HEK293 (cell line): ENCODE results near the gene JTB.

ENCODE experiments used
- CTCF ChIA-PET: fragments of 350-600 bp; formaldehyde crosslinking; extraction: SDS; loops from one replicate; lab custom pipeline; 2021; ENCODE audit warnings: antibody characterized with exemption; lab: Yijun Ruan, JAX
- POLR2A ChIA-PET: fragments of 300-600 bp; formaldehyde crosslinking; extraction: SDS; loops from one replicate; lab custom pipeline; 2020; ENCODE audit warnings: antibody characterized with exemption, inconsistent platforms; lab: Yijun Ruan, JAX
- H3K27ac ChIP-seq: fragments of 200-500 bp; sonication (Bioruptor generic); 2 replicates; pipeline ENCODE4 v1.5.1; 2014; ENCODE audit warnings: low read depth, low read length, control low read depth, inconsistent platforms; ENCODE audit errors: extremely low read depth
- H3K36me3 ChIP-seq, 2 experiments: fragments of 200-500 bp in 1 of 2; sonication (Bioruptor generic) in 1 of 2; 1 replicate in 1 of 2; 2 replicates in 1 of 2; pipeline ENCODE4 v1.5.1; 2014 to 2017; ENCODE audit warnings: inconsistent platforms in 2 of 2, low read length in 2 of 2; ENCODE audit not compliant: control insufficient read depth in 2 of 2, insufficient read depth in 1 of 2
- H3K4me1 ChIP-seq: fragments of 200-500 bp; sonication (Bioruptor generic); 2 replicates; pipeline ENCODE4 v1.5.1; 2014; ENCODE audit warnings: mild to moderate bottlenecking, low read length, inconsistent platforms; ENCODE audit not compliant: control insufficient read depth, insufficient read depth
- H3K4me3 ChIP-seq: 2 replicates; pipeline ENCODE4 v1.5.1; 2011; ENCODE audit warnings: low read depth, mild to moderate bottlenecking, control low read depth, low read length, moderate library complexity
- H3K9me3 ChIP-seq: fragments of 200-500 bp; sonication (Bioruptor generic); 2 replicates; pipeline ENCODE4 v1.5.1; 2014; ENCODE audit warnings: low read depth, low read length, inconsistent platforms; ENCODE audit not compliant: control insufficient read depth, insufficient read depth
- AEBP2 ChIP-seq: fragments of 450-650 bp; formaldehyde crosslinking; IDR thresholded peaks from 2 replicates; pipeline ENCODE4 v1.5.1; 2016; ENCODE audit warnings: missing biosample characterization, missing genetic modification characterization, borderline replicate concordance
- GLI4 ChIP-seq: fragments of 450-650 bp; formaldehyde crosslinking; IDR thresholded peaks from 2 replicates; pipeline ENCODE4 v1.5.1; 2016; ENCODE audit warnings: missing biosample characterization, missing genetic modification characterization
- KLF1 ChIP-seq: fragments of 450-650 bp; formaldehyde crosslinking; IDR thresholded peaks from 2 replicates; pipeline ENCODE4 v1.5.1; 2016; ENCODE audit warnings: missing biosample characterization, missing genetic modification characterization
- KLF10 ChIP-seq: fragments of 450-650 bp; IDR thresholded peaks from 2 replicates; pipeline ENCODE4 v1.5.1; 2018; ENCODE audit warnings: missing biosample characterization, mild to moderate bottlenecking, missing genetic modification characterization
- SALL2 ChIP-seq: fragments of 450-650 bp; formaldehyde crosslinking; IDR thresholded peaks from 2 replicates; pipeline ENCODE4 v1.5.0; 2017; ENCODE audit warnings: missing biosample characterization, mild to moderate bottlenecking, missing genetic modification characterization, borderline replicate concordance
- ZFP37 ChIP-seq: fragments of 450-650 bp; formaldehyde crosslinking; IDR thresholded peaks from 2 replicates; pipeline ENCODE4 v1.5.1; 2016; ENCODE audit warnings: missing biosample characterization, missing genetic modification characterization
- ZNF214 ChIP-seq: fragments of 450-650 bp; formaldehyde crosslinking; IDR thresholded peaks from 2 replicates; pipeline ENCODE4 v1.5.1; 2017; ENCODE audit warnings: missing biosample characterization, mild to moderate bottlenecking, missing genetic modification characterization, borderline replicate concordance
- ZNF426 ChIP-seq: fragments of 450-650 bp; formaldehyde crosslinking; IDR thresholded peaks from 2 replicates; pipeline ENCODE4 v1.5.1; 2017; ENCODE audit warnings: missing biosample characterization, missing genetic modification characterization, mild to moderate bottlenecking, inconsistent platforms, moderate library complexity
- ZNF488 ChIP-seq: fragments of 450-650 bp; formaldehyde crosslinking; IDR thresholded peaks from 2 replicates; pipeline ENCODE4 v1.5.1; 2016; ENCODE audit warnings: missing biosample characterization, missing genetic modification characterization
- ZNF501 ChIP-seq: fragments of 450-650 bp; formaldehyde crosslinking; IDR thresholded peaks from 2 replicates; pipeline ENCODE4 v1.5.1; 2016; ENCODE audit warnings: missing biosample characterization, missing genetic modification characterization
- ZNF510 ChIP-seq: fragments of 450-650 bp; formaldehyde crosslinking; IDR thresholded peaks from 2 replicates; pipeline ENCODE4 v1.5.1; 2018; ENCODE audit warnings: mild to moderate bottlenecking, missing genetic modification characterization, missing biosample characterization; ENCODE audit not compliant: insufficient replicate concordance
- ZNF629 ChIP-seq: fragments of 450-650 bp; formaldehyde crosslinking; IDR thresholded peaks from 2 replicates; pipeline ENCODE4 v1.5.1; 2017; ENCODE audit warnings: missing biosample characterization, missing genetic modification characterization
- ZNF707 ChIP-seq: fragments of 450-650 bp; formaldehyde crosslinking; IDR thresholded peaks from 2 replicates; pipeline ENCODE4 v1.5.1; 2016; ENCODE audit warnings: missing biosample characterization, missing genetic modification characterization
- ZNF776 ChIP-seq: fragments of 450-650 bp; formaldehyde crosslinking; IDR thresholded peaks from 2 replicates; pipeline ENCODE4 v1.5.0; 2017; ENCODE audit warnings: missing biosample characterization, missing genetic modification characterization, borderline replicate concordance
- TF ChIP-seq, protein P1 (sequence below): fragments of 450-650 bp; formaldehyde crosslinking; IDR thresholded peaks from 2 replicates; pipeline ENCODE4 v1.5.1; 2016; ENCODE audit warnings: missing biosample characterization, missing genetic modification characterization
- TF ChIP-seq, protein P2 (sequence below): fragments of 450-650 bp; formaldehyde crosslinking; conservative IDR thresholded peaks from 2 replicates; pipeline ENCODE4 v1.5.1; 2016; ENCODE audit warnings: low read depth, missing biosample characterization, missing genetic modification characterization
- TF ChIP-seq, protein P3 (sequence below): fragments of 450-650 bp; formaldehyde crosslinking; IDR thresholded peaks from 2 replicates; pipeline ENCODE4 v1.5.1; 2016; ENCODE audit warnings: missing biosample characterization, missing genetic modification characterization, borderline replicate concordance
- TF ChIP-seq, protein P4 (sequence below): fragments of 450-650 bp; formaldehyde crosslinking; IDR thresholded peaks from 2 replicates; pipeline ENCODE4 v1.5.1; 2016; ENCODE audit warnings: missing biosample characterization, missing genetic modification characterization

JTB gene

GRCh38 chr1:154012129-154012528 is 34.7 kb upstream of the JTB start (continued):
- TF ChIP-seq, protein P1, sequence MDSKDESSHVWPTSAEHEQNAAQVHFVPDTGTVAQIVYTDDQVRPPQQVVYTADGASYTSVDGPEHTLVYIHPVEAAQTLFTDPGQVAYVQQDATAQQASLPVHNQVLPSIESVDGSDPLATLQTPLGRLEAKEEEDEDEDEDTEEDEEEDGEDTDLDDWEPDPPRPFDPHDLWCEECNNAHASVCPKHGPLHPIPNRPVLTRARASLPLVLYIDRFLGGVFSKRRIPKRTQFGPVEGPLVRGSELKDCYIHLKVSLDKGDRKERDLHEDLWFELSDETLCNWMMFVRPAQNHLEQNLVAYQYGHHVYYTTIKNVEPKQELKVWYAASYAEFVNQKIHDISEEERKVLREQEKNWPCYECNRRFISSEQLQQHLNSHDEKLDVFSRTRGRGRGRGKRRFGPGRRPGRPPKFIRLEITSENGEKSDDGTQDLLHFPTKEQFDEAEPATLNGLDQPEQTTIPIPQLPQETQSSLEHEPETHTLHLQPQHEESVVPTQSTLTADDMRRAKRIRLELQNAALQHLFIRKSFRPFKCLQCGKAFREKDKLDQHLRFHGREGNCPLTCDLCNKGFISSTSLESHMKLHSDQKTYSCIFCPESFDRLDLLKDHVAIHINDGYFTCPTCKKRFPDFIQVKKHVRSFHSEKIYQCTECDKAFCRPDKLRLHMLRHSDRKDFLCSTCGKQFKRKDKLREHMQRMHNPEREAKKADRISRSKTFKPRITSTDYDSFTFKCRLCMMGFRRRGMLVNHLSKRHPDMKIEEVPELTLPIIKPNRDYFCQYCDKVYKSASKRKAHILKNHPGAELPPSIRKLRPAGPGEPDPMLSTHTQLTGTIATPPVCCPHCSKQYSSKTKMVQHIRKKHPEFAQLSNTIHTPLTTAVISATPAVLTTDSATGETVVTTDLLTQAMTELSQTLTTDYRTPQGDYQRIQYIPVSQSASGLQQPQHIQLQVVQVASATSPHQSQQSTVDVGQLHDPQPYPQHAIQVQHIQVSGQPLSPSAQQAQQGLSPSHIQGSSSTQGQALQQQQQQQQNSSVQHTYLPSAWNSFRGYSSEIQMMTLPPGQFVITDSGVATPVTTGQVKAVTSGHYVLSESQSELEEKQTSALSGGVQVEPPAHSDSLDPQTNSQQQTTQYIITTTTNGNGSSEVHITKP (tag by site-specific recombination), result no peak
- no peak for TF ChIP-seq ZNF214 (tag by site-specific recombination)
- TF ChIP-seq, all 188 proteins: peak for 0

- no peak overlapping the region for H3K4me3 ChIP-seq
- no peaks in the 10 kb centered on the region for H3K36me3 ChIP-seq
- H3K9me3 ChIP-seq, result no peaks in the 10 kb centered on the region
- H3K4me1 ChIP-seq, result no peaks in the 10 kb centered on the region
- no peak overlapping the region for H3K27ac ChIP-seq
- CTCF ChIA-PET, result no interaction called here
- POLR2A ChIA-PET, result no interaction called here
- TF ChIP-seq ZNF488 (tag by site-specific recombination) (no peak), ZNF707 (tag by site-specific recombination) (no peak), ZNF510 (tag by site-specific recombination) (no peak), ZNF629 (no peak), ZNF501 (no peak), ZNF776 (tag by site-specific recombination) (no peak), KLF10 (tag by site-specific recombination) (no peak), ZFP37 (no peak), SALL2 (tag by site-specific recombination) (no peak), KLF1 (tag by site-specific recombination) (no peak), ZNF426 (tag by site-specific recombination) (no peak), AEBP2 (tag by site-specific recombination) (no peak), GLI4 (tag by site-specific recombination) (no peak)
- TF ChIP-seq, protein P2, sequence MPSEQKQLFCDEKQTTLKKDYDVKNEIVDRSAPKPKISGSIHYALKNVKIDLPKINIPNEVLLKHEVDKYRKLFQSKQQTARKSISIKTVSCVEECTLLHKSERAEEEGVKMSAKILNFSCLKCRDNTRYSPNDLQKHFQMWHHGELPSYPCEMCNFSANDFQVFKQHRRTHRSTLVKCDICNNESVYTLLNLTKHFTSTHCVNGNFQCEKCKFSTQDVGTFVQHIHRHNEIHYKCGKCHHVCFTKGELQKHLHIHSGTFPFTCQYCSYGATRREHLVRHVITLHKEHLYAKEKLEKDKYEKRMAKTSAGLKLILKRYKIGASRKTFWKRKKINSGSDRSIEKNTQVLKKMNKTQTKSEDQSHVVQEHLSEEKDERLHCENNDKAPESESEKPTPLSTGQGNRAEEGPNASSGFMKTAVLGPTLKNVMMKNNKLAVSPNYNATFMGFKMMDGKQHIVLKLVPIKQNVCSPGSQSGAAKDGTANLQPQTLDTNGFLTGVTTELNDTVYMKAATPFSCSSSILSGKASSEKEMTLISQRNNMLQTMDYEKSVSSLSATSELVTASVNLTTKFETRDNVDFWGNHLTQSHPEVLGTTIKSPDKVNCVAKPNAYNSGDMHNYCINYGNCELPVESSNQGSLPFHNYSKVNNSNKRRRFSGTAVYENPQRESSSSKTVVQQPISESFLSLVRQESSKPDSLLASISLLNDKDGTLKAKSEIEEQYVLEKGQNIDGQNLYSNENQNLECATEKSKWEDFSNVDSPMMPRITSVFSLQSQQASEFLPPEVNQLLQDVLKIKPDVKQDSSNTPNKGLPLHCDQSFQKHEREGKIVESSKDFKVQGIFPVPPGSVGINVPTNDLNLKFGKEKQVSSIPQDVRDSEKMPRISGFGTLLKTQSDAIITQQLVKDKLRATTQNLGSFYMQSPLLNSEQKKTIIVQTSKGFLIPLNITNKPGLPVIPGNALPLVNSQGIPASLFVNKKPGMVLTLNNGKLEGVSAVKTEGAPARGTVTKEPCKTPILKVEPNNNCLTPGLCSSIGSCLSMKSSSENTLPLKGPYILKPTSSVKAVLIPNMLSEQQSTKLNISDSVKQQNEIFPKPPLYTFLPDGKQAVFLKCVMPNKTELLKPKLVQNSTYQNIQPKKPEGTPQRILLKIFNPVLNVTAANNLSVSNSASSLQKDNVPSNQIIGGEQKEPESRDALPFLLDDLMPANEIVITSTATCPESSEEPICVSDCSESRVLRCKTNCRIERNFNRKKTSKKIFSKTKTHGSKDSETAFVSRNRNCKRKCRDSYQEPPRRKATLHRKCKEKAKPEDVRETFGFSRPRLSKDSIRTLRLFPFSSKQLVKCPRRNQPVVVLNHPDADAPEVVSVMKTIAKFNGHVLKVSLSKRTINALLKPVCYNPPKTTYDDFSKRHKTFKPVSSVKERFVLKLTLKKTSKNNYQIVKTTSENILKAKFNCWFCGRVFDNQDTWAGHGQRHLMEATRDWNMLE, result no peak
- TF ChIP-seq, protein P3, sequence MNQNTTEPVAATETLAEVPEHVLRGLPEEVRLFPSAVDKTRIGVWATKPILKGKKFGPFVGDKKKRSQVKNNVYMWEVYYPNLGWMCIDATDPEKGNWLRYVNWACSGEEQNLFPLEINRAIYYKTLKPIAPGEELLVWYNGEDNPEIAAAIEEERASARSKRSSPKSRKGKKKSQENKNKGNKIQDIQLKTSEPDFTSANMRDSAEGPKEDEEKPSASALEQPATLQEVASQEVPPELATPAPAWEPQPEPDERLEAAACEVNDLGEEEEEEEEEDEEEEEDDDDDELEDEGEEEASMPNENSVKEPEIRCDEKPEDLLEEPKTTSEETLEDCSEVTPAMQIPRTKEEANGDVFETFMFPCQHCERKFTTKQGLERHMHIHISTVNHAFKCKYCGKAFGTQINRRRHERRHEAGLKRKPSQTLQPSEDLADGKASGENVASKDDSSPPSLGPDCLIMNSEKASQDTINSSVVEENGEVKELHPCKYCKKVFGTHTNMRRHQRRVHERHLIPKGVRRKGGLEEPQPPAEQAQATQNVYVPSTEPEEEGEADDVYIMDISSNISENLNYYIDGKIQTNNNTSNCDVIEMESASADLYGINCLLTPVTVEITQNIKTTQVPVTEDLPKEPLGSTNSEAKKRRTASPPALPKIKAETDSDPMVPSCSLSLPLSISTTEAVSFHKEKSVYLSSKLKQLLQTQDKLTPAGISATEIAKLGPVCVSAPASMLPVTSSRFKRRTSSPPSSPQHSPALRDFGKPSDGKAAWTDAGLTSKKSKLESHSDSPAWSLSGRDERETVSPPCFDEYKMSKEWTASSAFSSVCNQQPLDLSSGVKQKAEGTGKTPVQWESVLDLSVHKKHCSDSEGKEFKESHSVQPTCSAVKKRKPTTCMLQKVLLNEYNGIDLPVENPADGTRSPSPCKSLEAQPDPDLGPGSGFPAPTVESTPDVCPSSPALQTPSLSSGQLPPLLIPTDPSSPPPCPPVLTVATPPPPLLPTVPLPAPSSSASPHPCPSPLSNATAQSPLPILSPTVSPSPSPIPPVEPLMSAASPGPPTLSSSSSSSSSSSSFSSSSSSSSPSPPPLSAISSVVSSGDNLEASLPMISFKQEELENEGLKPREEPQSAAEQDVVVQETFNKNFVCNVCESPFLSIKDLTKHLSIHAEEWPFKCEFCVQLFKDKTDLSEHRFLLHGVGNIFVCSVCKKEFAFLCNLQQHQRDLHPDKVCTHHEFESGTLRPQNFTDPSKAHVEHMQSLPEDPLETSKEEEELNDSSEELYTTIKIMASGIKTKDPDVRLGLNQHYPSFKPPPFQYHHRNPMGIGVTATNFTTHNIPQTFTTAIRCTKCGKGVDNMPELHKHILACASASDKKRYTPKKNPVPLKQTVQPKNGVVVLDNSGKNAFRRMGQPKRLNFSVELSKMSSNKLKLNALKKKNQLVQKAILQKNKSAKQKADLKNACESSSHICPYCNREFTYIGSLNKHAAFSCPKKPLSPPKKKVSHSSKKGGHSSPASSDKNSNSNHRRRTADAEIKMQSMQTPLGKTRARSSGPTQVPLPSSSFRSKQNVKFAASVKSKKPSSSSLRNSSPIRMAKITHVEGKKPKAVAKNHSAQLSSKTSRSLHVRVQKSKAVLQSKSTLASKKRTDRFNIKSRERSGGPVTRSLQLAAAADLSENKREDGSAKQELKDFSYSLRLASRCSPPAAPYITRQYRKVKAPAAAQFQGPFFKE (tag by site-specific recombination), result no peak
- TF ChIP-seq, protein P4, sequence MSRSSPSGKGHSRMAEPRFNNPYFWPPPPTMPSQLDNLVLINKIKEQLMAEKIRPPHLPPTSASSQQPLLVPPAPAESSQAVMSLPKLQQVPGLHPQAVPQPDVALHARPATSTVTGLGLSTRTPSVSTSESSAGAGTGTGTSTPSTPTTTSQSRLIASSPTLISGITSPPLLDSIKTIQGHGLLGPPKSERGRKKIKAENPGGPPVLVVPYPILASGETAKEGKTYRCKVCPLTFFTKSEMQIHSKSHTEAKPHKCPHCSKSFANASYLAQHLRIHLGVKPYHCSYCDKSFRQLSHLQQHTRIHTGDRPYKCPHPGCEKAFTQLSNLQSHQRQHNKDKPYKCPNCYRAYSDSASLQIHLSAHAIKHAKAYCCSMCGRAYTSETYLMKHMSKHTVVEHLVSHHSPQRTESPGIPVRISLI (tag by site-specific recombination), result no peak
Observed at GRCh38 chr1:154006136-154006535, 28.7 kb upstream of the JTB start.
